Measurements from ENCODE around the gene FXYD1. TPM values are rescaled to one million over a fixed set of nuclear protein-coding genes. Genes with fewer than 3 reads are reported as not detected.

FXYD1 gene
- total and polyA plus RNA-seq, 2 of the 8 experiments (the other 6 are each of a cell fraction or from before 2014, with no cell fraction given) = 1.6 to 8.1 TPM

DNA sequence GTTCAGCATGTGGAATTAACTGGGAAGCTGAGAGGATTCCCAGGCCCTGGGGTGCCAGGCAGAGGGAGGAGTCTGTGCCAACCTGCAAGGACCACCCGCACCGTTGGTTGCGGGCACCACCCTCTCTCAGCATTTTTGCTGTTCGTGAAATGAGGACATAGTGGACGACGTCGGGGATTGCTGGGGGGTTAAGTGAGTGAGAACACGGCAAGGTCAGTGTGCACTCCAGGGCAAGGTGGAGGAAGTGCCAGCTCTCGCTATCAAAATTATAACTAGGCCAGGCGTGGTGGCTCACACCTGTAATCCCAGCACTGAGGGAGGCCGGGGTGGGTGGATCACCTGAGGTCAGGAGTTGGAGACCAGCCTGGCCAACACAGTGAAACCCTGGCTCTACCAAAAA lies 20.8 kb upstream of the FXYD1 start:
- FAIRE-seq = no peak
- H3K36me3 ChIP-seq (ENCODE audit: control insufficient read depth in 2 of 4, insufficient read depth in 4 of 4, low read length in 3 of 4) = no peaks in the 10 kb centered on the region
- H4K20me1 ChIP-seq (replicated peaks in 1 of 2; ENCODE audit: control insufficient read depth in 1 of 2, insufficient read depth in 2 of 2, low read length in 2 of 2) = no peaks in the 10 kb centered on the region
- peaks cover 0 to 2% (median 0%) of the 10 kb centered on the region in 4 experiments; a peak in 1 of 7 replicates for H3K27me3 ChIP-seq (replicated peaks in 1 of 4; ENCODE audit: control insufficient read depth in 3 of 4, extremely low read depth in 1 of 4, insufficient read depth in 3 of 4, low read length in 3 of 4)
- no peak overlapping the region for H2BK15ac ChIP-seq (ENCODE audit: low read length)
- WGBS, 2 experiments (ENCODE audit: extremely low coverage in 1 of 2, insufficient coverage in 1 of 2, insufficient read length in 1 of 2, insufficient replicate concordance in 2 of 2, low coverage in 1 of 2, low lambda C conversion rate in 2 of 2, missing lambda C conversion rate in 1 of 2) = 87% methylated on average over 11 of the region's 11 CpGs; no CpG with 5 or more reads in 1 of the 2 experiments
- TF ChIP-seq NANOG (IDR thresholded peaks at IDR 0.05; ENCODE audit: insufficient read depth, low read depth, low read length, poor library complexity, severe bottlenecking) (no peak), SIX5 (IDR thresholded peaks at IDR 0.05; ENCODE audit: low read depth, low read length) (no peak), TCF12 (IDR thresholded peaks at IDR 0.05; ENCODE audit: low read depth, low read length) (no peak), RBBP5 (IDR thresholded peaks at IDR 0.05; ENCODE audit: borderline replicate concordance, low read depth, low read length) (no peak), ASH2L (IDR thresholded peaks at IDR 0.05; ENCODE audit: low read length) (no peak)
- TF ChIP-seq, protein P1, sequence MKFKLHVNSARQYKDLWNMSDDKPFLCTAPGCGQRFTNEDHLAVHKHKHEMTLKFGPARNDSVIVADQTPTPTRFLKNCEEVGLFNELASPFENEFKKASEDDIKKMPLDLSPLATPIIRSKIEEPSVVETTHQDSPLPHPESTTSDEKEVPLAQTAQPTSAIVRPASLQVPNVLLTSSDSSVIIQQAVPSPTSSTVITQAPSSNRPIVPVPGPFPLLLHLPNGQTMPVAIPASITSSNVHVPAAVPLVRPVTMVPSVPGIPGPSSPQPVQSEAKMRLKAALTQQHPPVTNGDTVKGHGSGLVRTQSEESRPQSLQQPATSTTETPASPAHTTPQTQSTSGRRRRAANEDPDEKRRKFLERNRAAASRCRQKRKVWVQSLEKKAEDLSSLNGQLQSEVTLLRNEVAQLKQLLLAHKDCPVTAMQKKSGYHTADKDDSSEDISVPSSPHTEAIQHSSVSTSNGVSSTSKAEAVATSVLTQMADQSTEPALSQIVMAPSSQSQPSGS (IDR thresholded peaks at IDR 0.05; ENCODE audit: low read length) = no peak
- DNase-seq (ENCODE audit: low read depth in 1 of 2, low spot score in 2 of 2) = no peak
- no peak overlapping the region for H2BK120ac ChIP-seq (replicated peaks; ENCODE audit: low read depth, low read length)
- H3K79me1 ChIP-seq (ENCODE audit: low read depth, low read length) = no peaks in the 10 kb centered on the region
- H2BK20ac ChIP-seq (ENCODE audit: low read length) = no peak overlapping the region
- no peak overlapping the region for H3K14ac ChIP-seq (ENCODE audit: insufficient read length)
- H3K9ac ChIP-seq (replicated peaks in 1 of 4; ENCODE audit: extremely low read depth in 1 of 4, low read depth in 3 of 4, low read length in 3 of 4) = no peak overlapping the region
- H3K56ac ChIP-seq (replicated peaks; ENCODE audit: insufficient read length, low read depth, low read length) = no peak overlapping the region
- peaks cover 0 to 23% (median 15%) of the 10 kb centered on the region in 4 experiments; a peak in 6 of 7 replicates for H3K4me1 ChIP-seq (replicated peaks in 1 of 4; ENCODE audit: control insufficient read depth in 3 of 4, insufficient read depth in 4 of 4, low read length in 3 of 4)
- no peak overlapping the region for H3K18ac ChIP-seq (ENCODE audit: extremely low read depth, low read length)
- H3K4me2 ChIP-seq (ENCODE audit: insufficient read depth in 1 of 2, low read depth in 2 of 2, low read length in 2 of 2) = no peak overlapping the region
- H2AK5ac ChIP-seq (ENCODE audit: low read depth, low read length) = no peak overlapping the region
- no peaks in the 10 kb centered on the region for H3K23me2 ChIP-seq (ENCODE audit: low read depth, low read length)
- POLR2A ChIA-PET (ENCODE audit: partially characterized antibody) = interaction anchor here (1.6 to 1.7 kb wide), 2 partner anchors 26 to 62 kb away, joined by 4 to 5 read pairs; partner anchors contain the start of gene FXYD7
- no peak overlapping the region for H3K23ac ChIP-seq (ENCODE audit: insufficient read length)
- no peak overlapping the region for H2BK5ac ChIP-seq (ENCODE audit: low read depth, low read length)
- H3K4me3 ChIP-seq (ENCODE audit: extremely low read depth in 1 of 4, insufficient read depth in 2 of 4, low read depth in 3 of 4, low read length in 4 of 4) = no peak overlapping the region
- H3K27ac ChIP-seq (ENCODE audit: low read depth, low read length) = no peak overlapping the region
- H4K91ac ChIP-seq (replicated peaks; ENCODE audit: insufficient read length, low read length) = no peak overlapping the region
- no peak overlapping the region for H2AFZ ChIP-seq (ENCODE audit: low read length)
- H3K4ac ChIP-seq (replicated peaks; ENCODE audit: insufficient read length, low read depth, low read length) = no peak overlapping the region
- no peak overlapping the region for H4K5ac ChIP-seq (ENCODE audit: insufficient read length, low read depth, low read length)
- no peaks in the 10 kb centered on the region for H3K79me2 ChIP-seq (ENCODE audit: control insufficient read depth in 1 of 2, insufficient read depth in 2 of 2, low read length in 2 of 2)
- CTCF ChIA-PET (ENCODE audit: partially characterized antibody) = interaction anchor here (0.8 to 6.9 kb wide), 12 partner anchors 7 to 258 kb away, joined by 3 to 154 read pairs (median 6); partner anchors contain the start of genes FXYD1, FXYD5, FXYD7 and LGI4
- peak overlapping the region; percentile 75; the same call in 1 of the 2 replicates for H2BK12ac ChIP-seq (ENCODE audit: low read depth, low read length)
- no peaks in the 10 kb centered on the region for H3K9me3 ChIP-seq (ENCODE audit: insufficient read depth in 2 of 2, low read depth in 1 of 2, low read length in 1 of 2)
- no peak overlapping the region for H4K8ac ChIP-seq (ENCODE audit: extremely low read depth, insufficient read depth, low read length)

All from H1 (cell line).